Astrocyte of the spinal cord (primary cell): ENCODE results near the gene SLC7A1.
A peak's percentile ranks its signal among the peaks of the same experiment; 100 is the strongest.

Source experiments
- DNase-seq: peaks from one replicate; pipeline ENCODE4 v3.0.0; 2011; ENCODE audit warnings: low read depth, low spot score
- H3K4me3 ChIP-seq: 2 replicates; pipeline ENCODE4 v1.5.1; 2011; ENCODE audit warnings: low read depth, mild to moderate bottlenecking, low read length, moderate library complexity
- in situ Hi-C: cut with HindIII; loops from 2 replicates; pipeline ENCODE4 v1.10.0; 2017; ENCODE audit warnings: low sequenced_read_pairs
- TF ChIP-seq, protein P1 (sequence below): IDR thresholded peaks from 2 replicates; pipeline ENCODE4 v1.5.1; 2012; ENCODE audit warnings: low read depth, mild to moderate bottlenecking, low read length, inconsistent platforms

SLC7A1 gene

DNA sequence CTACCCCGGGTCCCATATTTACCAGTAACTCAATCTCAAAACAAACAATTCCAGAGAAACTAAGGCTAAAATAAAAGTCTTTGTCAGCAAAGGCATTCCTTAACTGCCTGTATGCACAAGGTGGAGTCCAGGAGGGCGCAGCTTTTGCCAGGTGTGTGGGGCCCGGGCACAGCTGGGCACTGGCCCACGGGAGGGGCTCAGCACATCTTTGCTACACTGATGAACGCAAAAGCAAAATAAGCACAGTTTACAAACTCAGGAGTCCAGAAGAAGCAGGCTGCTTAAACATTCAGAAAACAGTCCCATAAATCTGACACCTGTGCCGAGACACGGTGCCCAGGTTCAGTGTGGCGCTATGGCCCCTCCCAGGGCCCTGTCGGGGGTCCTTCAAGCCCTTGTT lies 70.8 kb downstream of the SLC7A1 start:
- H3K4me3 ChIP-seq: no peak overlapping the region
- no peak for DNase-seq
- TF ChIP-seq, protein P1, sequence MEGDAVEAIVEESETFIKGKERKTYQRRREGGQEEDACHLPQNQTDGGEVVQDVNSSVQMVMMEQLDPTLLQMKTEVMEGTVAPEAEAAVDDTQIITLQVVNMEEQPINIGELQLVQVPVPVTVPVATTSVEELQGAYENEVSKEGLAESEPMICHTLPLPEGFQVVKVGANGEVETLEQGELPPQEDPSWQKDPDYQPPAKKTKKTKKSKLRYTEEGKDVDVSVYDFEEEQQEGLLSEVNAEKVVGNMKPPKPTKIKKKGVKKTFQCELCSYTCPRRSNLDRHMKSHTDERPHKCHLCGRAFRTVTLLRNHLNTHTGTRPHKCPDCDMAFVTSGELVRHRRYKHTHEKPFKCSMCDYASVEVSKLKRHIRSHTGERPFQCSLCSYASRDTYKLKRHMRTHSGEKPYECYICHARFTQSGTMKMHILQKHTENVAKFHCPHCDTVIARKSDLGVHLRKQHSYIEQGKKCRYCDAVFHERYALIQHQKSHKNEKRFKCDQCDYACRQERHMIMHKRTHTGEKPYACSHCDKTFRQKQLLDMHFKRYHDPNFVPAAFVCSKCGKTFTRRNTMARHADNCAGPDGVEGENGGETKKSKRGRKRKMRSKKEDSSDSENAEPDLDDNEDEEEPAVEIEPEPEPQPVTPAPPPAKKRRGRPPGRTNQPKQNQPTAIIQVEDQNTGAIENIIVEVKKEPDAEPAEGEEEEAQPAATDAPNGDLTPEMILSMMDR: no peak
- in situ Hi-C loops: no loop called here

DNA sequence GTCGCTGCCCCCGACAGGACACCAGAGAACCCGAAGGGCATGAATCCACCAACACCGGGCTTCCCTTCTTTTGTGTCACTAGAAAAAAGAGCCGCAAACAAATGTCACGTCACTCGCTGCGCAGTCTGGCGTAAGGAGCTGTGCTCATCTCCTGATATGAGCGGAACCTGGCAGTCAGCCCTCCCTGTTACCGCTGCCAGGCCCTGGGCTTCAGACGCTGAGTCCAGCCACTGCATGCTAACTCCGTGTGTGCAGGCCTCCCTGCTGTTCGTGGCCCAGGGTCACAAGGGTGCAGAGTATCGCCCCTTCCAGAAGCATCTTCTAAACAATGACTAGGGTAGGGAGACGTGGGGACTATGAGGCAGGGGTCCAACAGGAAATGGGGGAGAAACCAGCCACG lies 71.3 kb downstream of the SLC7A1 start:
- no peak overlapping the region for H3K4me3 ChIP-seq
- TF ChIP-seq, protein P1: no peak
- in situ Hi-C loops: no loop called here
- peak; percentile 26 for DNase-seq

DNA sequence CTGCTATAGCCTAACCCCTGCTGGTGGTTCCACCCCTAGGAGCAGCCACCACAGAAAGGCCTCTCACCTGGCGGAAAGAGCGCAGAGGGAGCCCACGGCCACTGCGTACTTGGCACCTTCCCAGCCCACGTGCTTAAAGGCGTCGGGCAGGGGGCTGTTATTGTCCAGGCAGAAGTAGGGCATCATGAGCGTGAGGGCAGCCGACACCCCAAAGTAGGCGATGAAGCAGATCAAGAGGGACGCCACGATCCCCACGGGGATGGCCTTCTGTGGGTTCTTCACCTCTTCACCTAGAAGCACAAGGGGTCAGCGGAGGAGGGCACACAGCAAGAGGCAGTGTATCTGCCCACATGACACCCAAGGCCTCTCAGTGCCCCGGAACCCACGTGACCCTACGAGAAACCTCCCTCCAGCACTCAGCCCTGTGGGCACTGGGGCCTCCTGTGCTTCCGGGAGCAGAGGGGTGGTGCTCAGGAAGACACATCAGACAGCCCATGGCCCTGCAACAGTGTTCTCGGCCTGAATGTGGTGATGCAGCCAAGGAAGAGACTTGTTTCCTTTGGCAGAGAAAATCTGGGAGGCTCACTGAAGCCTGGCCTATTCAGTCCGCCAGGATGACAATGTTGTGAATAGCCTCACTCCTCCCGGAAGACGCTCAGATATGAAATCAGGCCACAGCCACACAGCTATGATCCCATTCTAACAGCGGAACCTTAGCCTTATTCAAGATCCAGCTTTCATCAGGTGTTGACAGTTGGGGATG lies 72.1 kb downstream of the SLC7A1 start:
- in situ Hi-C loops: no loop called here
- no peak overlapping the region for H3K4me3 ChIP-seq
- TF ChIP-seq, protein P1: peak; percentile 4
- peak; percentile 82 for DNase-seq

DNA sequence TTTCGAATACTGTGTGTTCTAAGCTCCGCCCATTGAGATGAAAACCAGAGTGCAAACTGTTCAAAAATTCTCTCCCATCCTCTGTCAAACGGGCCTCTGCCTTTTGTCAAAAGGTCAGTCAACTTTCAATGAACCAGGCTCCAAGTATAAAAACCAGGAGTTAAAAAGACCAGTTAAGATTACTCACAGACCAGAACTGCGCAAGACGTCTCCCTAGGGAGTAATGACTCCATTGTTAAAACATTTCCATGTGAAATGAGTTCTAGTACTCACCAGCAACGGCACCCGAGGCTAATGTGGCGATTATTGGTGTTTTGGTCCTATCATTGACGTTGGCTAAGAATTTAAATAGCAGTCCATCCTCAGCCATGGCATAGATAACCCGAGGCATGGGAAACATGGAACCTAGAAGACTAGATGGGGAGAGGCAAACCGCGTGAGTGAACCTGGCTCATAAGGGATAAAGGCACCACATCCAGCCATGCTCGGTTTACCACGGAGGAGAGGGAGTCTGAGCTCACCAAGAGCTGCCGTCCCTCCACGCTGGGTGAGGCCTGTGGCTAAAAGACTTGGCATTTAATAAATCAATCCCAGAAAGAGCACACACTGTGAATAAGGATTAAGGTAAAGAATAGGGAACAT lies 73.3 kb downstream of the SLC7A1 start:
- DNase-seq: peak; percentile 96
- TF ChIP-seq, protein P1: no peak
- H3K4me3 ChIP-seq: no peak overlapping the region
- in situ Hi-C loops: no loop called here

DNA sequence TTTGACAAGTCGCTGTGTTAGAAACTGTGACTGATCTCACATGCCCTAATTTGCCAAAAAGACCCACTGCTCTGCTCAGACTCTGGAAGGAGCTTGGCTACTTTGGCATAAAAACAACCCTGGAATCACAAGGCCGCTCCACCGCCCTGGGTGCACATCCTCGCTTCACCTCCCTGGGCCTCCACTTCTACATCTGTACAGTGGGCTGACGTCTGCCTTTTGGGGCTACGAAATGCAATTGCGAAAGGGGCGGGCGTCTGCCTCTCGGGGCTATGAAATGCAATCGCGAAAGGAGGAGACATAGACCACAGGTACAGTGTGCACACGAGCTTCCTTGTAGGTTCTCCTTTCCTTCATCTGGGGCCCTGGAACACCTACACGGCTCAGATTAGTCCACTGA lies 74.2 kb downstream of the SLC7A1 start:
- in situ Hi-C loops: no loop called here
- TF ChIP-seq, protein P1: no peak
- no peak for DNase-seq
- no peak overlapping the region for H3K4me3 ChIP-seq

DNA sequence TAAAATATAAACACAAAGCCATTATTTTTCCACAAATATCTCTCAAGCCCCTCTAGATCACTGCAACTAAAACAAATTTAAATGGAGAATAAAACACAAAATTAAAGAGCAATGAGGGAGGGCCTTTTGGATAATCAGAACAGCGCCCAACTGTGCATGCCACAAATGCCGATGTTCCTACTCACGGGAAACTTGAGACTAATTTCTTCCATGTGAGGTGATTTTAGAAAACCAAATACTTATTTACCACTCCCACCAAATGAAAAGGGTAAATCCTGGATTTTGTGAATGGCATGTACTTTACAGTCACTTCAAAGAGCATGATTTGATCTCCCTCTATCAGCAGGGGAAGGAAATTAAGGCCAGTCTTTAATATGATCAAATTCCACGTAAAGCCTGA lies 74.8 kb downstream of the SLC7A1 start:
- DNase-seq: peak; percentile 83

More for the DNA sequence above, 74.8 kb downstream of the SLC7A1 start:
- TF ChIP-seq, protein P1: no peak
- in situ Hi-C loops: no loop called here
- no peak overlapping the region for H3K4me3 ChIP-seq
